ENCODE results near the gene PARVB. TPM values are rescaled to one million over a fixed set of nuclear protein-coding genes. Genes with fewer than 3 reads are reported as not detected.

Gene PARVB
- total RNA-seq, 1 experiment from 2014 or later = 35.3 TPM

- no peak for TF ChIP-seq CTCF (conservative IDR thresholded peaks at IDR 0.05)
- TF ChIP-seq EZH2 (IDR thresholded peaks at IDR 0.05; ENCODE audit: low read depth) = no peak
Measured at GRCh38 chr22:44186121-44186510, 162.0 kb downstream of the PARVB start.

GRCh38 chr22:44186737-44187136 lies 162.6 kb downstream of the PARVB start:
- no peaks in the 10 kb centered on the region for H3K36me3 ChIP-seq (ENCODE audit: low read depth)
- TF ChIP-seq EZH2 (IDR thresholded peaks at IDR 0.05; ENCODE audit: low read depth) (no peak), CTCF (conservative IDR thresholded peaks at IDR 0.05) (no peak)
- CTCF ChIA-PET = no interaction called here

More at GRCh38 chr22:44186121-44186510, 162.0 kb downstream of the PARVB start:
- no peaks in the 10 kb centered on the region for H3F3A ChIP-seq (ENCODE audit: insufficient read depth, low read depth)
- ChIA-PET CTCF (no interaction called here), POLR2A (ENCODE audit: unreplicated experiment) (interaction anchor here (0.6 kb wide), 1 partner anchor 297 kb away, joined by 8 read pairs; no protein-coding TSS in a partner anchor)
- no peak overlapping the region for H3K4me3 ChIP-seq
- H2AFZ ChIP-seq = no peak overlapping the region
- no peaks in the 10 kb centered on the region for H3K36me3 ChIP-seq (ENCODE audit: low read depth)
- no peaks in the 10 kb centered on the region for H3K9me2 ChIP-seq (ENCODE audit: insufficient read depth)
- peaks cover 4% of the 10 kb centered on the region; the same call in 1 of the 2 replicates for H4K20me1 ChIP-seq (ENCODE audit: insufficient read depth)
- no TSS peak for BruUV-seq (replicated peaks)
- no peak overlapping the region for H3K4me2 ChIP-seq
- no peak overlapping the region for H3K27ac ChIP-seq
- intact Hi-C loops (cut with micrococcal nuclease; ENCODE audit: unreplicated experiment) = no loop called here
- no peaks in the 10 kb centered on the region for H3K4me1 ChIP-seq (replicated peaks; ENCODE audit: insufficient read depth)
- peaks cover 60% of the 10 kb centered on the region for H3K27me3 ChIP-seq (ENCODE audit: insufficient read depth, low read depth)
- DNase-seq = no peak
- H3K9me3 ChIP-seq (ENCODE audit: insufficient read depth, low read depth) = no peaks in the 10 kb centered on the region
- H3K79me2 ChIP-seq (ENCODE audit: low read depth) = no peaks in the 10 kb centered on the region

DNA sequence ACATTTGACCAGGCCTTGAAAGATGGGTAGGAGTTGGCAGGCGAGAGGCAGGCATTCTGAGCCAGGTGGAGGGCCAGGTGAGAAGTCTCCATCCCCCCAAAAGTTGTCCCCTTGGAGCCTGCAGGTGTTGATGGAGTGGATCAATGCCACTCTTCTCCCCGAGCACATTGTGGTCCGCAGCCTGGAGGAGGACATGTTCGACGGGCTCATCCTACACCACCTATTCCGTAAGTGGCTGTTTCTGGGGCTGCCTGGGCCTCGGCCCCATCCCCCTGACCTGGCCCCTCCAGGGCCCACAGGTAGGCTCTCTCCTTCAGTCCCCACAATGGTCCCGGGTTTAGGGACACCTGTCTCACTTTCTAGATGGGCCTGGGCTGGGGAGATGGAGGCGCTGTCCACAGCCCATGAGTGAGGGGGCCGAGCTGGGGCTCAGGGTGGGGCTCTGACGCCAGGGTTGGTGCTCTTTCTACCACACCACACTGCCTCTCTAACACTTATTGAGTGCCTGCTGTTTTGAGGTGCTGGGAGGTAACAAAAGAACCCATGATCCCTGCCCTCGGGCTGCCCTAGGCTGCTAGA lies 163.6 kb downstream of the PARVB start:
- peaks cover 15% of the 10 kb centered on the region; the same call in 1 of the 2 replicates for H3F3A ChIP-seq (ENCODE audit: insufficient read depth, low read depth)
- H4K20me1 ChIP-seq (ENCODE audit: insufficient read depth) = peaks cover 4% of the 10 kb centered on the region; the same call in 1 of the 2 replicates
- BruUV-seq (replicated peaks) = no TSS peak
- no peaks in the 10 kb centered on the region for H3K9me2 ChIP-seq (ENCODE audit: insufficient read depth)
- H3K36me3 ChIP-seq (ENCODE audit: low read depth) = no peaks in the 10 kb centered on the region
- no peak for DNase-seq
- TF ChIP-seq EZH2 (IDR thresholded peaks at IDR 0.05; ENCODE audit: low read depth) (no peak), CTCF (conservative IDR thresholded peaks at IDR 0.05) (no peak)
- H3K79me2 ChIP-seq (ENCODE audit: low read depth) = no peaks in the 10 kb centered on the region
- H3K4me2 ChIP-seq = no peak overlapping the region
- CTCF ChIA-PET = no interaction called here
- POLR2A ChIA-PET (ENCODE audit: unreplicated experiment) = no interaction called here
- intact Hi-C loops (cut with micrococcal nuclease; ENCODE audit: unreplicated experiment) = no loop called here
- peaks cover 52% of the 10 kb centered on the region for H3K27me3 ChIP-seq (ENCODE audit: insufficient read depth, low read depth)
- no peak overlapping the region for H2AFZ ChIP-seq
- H3K4me3 ChIP-seq = no peak overlapping the region
- no peak overlapping the region for H3K27ac ChIP-seq
- peaks cover 12% of the 10 kb centered on the region for H3K4me1 ChIP-seq (replicated peaks; ENCODE audit: insufficient read depth)
- no peaks in the 10 kb centered on the region for H3K9me3 ChIP-seq (ENCODE audit: insufficient read depth, low read depth)

More at GRCh38 chr22:44186737-44187136, 162.6 kb downstream of the PARVB start:
- Histone ChIP-seq H3K9me3 (ENCODE audit: insufficient read depth, low read depth) (no peaks in the 10 kb centered on the region), H3K4me2 (no peak overlapping the region), H3K4me3 (no peak overlapping the region), H3K27ac (no peak overlapping the region), H3K79me2 (ENCODE audit: low read depth) (no peaks in the 10 kb centered on the region), H3F3A (ENCODE audit: insufficient read depth, low read depth) (peaks cover 4% of the 10 kb centered on the region; the same call in 1 of the 2 replicates), H3K4me1 (replicated peaks; ENCODE audit: insufficient read depth) (0 out of 2 replicates have a peak, but pooled peaks cover 2% of the 10 kb centered on the region), H3K9me2 (ENCODE audit: insufficient read depth) (no peaks in the 10 kb centered on the region), H4K20me1 (ENCODE audit: insufficient read depth) (peaks cover 4% of the 10 kb centered on the region; the same call in 1 of the 2 replicates), H3K27me3 (ENCODE audit: insufficient read depth, low read depth) (peaks cover 59% of the 10 kb centered on the region), H2AFZ (no peak overlapping the region)
- peak in 1 of 2 experiments; percentile 26 for DNase-seq
- BruUV-seq (replicated peaks) = no TSS peak
- POLR2A ChIA-PET (ENCODE audit: unreplicated experiment) = no interaction called here
- intact Hi-C loops (cut with micrococcal nuclease; ENCODE audit: unreplicated experiment) = no loop called here
